Measurements from ENCODE around the gene YY1.
A peak's percentile ranks its signal among the peaks of the same experiment; 100 is the strongest.
"Not testable (repeated sequence)": the region's sequence is repeated elsewhere in the genome, so short reads cannot be mapped to it uniquely, and the experiment has no call there.

Gene YY1

DNA sequence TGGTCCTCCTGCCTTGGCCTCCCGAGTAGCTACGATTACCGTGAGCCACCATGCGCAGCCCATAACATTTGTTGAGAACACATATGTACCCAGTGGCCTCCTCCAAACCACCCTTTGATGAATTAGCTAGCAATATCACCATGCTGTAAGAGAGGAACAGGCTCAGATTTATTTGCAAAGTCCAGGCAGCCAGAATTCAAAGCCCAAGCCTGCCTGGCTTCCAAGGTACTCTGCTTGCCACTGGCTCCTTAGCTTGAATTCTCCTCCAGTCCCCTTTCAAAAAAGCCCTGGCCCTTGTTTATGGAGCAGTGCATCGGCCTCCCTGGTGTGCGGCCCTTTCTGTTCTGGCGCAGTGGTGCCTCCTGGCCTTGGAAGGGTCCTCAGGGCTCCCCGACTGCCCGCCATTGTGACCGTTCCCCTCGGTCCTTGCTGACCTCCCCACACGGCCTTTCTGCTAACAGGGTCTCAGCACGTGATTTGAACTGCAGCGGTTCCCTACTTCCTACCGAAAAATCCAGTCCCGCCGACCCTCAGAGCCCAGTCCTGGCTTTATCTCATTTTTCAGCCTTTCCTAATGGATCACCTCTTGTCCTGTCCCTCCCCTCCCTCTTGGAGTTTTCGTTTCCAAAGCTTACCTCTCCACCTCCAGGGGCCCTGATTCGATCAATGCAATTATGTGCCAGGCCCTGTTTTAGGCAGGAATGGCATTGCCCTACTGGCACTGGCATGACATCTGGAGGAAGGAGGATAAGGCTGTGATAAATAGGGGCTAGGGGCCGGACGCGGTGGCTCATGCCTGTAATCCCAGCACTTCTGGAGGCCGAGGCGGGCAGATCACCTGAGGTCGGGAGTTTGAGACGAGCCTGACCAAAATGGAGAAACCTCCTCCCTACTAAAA, 45.3 kb downstream of the YY1 start:
- no peak for DNase-seq (ENCODE audit: low spot score)

DNA sequence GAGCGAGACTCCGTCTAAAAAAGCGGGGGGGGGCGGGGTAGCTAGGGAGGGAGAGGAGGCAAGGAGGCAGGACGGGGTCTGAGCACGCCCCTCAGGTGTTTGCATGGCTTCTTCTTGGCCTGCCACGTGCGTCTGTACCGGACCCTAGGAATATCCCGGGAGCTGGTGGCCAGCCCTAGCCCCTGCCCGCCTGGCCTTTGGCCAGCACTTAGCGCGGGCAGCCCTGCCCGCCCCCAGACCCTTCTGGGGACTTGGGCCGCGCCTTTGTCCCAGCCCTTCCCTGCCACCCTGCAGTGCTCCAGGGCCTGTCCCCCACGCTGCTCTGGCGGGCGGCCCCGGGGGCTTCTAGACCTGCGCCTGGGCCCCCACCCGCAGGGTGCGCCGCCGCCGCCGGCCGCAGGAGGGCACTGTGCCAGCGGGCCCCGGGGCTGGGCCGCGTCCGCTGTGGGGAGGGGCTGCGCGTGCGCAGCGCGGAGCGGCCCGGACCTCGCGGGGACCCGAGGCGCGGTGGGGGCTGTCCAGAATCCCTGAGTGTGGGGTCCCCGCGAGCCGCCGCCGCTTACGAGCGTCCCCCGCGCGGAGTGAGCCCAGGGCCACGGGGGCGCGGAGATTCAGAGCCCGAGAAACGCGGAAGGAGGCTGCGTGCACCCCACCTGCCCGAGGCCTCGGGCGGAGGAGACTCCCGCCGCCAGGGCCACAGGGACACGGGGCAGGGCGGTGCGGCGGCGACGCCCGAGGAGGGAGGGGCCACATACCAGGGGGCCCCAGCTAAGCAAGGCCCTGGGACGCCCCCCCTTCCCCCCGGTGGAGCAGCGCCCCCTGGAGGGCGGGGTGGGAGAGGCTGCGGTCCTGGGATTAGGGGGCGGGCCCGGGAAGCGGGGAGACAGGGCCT, 46.3 kb downstream of the YY1 start:
- DNase-seq (ENCODE audit: low spot score): peak; percentile 74

DNA sequence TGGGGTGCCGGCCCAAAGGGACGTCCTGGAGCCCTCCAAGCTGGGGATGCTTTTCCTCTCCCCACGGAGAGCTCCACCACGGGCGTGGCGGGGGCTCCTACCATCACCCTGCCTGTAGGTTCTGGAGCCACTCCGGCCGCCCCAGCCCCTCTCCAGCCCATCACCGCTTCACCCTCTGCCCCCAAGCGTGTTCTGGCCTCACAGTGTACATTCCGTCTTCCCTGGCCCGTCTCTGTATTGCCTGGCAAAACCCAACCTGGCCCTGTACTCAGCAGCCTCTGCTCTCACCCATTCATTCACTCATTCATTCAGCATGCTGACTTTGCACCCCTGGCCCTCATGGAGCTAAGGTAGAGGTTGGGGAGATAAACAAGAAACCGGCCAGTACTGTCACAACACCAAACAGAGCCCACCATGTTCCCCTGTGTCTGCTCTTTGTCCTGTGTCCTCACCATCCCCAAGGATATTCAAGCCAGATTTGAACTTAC, 47.0 kb downstream of the YY1 start:
- DNase-seq (ENCODE audit: low spot score): no peak

DNA sequence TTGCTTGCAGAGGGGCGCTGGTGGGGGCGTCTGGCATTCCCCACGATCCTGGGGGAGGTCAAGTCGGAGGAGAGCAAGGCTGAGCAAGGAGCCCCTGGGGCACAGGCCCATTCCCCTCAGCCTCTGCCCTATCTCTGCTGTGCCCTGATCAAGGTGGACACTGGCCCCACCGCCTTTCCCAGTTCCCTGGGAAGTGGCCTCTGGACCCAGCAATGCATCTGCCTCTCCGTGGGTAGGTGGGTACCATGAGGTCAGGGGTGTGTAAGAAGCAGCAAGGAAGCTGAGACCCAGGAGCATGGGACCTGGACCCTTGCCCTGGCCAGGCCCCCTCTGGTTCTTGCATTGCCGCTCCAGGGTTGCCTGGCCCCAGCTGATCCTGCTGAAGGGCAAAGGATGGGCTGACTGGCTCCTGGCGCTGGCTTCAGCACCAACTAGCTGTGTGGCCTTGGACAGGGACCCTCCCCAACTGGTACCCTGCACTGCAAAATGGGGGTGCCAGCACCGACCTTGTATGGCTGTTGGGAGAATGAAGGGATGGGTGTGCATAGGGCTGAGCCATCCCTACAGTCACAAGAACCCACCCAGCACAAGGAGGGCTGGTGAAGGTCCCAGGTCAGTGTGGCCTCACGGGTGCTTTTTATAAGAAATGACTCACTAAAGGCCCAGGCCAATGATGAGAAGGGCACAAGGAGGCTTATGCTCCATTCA, 47.7 kb downstream of the YY1 start:
- no peak for DNase-seq (ENCODE audit: low spot score)

DNA sequence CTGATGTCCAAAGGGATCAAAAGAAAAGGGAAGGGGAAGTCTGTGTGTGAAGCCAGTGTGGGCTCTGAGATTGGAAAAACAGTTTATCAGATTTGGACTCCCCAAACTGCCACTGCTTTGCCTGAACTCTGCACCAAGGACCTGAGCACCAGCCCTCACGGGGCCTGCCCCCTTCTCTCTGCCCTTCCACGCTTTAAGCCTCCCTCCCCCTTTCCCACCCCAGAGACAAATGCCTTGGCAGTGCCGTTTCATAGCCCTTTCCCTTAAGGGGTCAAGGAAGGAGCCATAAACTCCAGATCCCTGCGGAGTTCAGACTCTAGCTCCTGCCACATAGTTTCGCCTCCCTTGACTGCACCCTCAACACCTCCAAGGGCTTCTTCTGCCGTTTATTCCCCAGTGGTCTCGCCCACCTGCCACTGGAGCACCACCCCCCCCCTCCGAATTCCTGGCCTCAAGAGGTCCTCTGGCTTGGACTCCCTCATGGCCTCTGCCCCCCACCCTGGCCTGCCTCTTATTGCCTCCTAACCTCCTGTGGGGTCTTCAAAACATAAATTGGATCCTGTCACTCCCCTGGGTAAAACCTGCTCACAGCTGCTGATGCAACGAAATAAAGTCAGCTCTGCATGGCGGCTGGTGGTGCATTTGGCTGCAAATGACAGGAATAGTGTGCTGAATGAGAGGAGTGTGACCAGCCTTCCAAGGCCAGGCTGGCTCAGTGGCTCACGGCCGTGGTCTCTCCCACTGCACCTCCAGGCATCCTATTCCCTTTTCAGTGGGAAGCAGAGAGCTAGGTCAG, 48.5 kb downstream of the YY1 start:
- DNase-seq (ENCODE audit: low spot score): no peak

DNA sequence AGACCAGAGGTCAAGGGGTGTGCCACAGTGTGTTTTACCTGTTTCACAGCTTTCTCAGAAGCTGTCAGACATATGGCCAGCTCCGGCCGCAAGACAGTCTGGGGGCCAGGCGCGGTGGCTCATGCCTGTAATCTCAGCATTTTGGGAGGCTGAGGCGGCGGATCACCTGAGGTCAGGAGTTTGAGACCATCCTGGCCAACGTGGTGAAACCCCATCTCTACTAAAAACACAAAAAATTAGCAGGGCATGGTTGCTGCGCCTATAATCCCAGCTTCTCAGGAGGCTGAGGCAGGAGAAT, 49.0 kb downstream of the YY1 start:
- DNase-seq (ENCODE audit: low spot score): not testable (repeated sequence)

DNA sequence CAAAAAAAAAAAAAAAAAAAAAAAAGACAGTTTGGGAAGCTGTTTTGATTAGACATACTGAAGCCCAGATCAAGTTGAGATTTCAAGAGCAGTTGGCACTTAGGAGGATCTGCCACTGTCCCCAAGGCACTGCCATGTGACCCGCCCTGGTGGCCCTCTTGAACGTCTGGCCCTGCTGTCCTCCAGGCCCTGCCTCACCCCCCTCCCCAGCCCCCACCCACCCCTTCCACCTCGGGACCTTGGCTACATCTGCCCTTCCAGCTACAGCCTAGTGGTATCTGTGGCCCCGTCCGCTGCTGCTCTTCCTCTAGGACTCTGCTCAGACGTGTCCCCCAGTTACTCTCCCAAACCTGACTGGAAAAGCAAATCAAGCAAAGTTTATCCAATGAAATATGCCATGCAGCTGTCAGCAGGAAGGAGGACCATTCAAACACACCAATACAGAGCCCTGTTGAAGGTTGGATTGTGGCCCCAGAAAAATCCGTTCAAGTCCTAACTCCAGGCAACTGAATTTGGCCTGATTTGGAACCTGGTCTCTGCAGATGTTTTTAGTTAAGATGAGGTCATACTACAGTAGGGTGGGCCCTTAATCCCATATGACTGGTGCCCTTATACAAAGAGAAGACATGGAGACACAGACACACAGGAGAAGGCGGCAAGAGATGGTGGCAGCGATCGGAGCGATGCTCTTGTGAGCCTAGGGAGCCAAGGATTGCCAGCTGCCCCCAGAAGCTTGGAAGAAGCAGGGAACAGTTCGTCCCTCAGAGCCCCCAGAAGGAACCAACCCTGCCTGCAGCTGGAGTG, 49.6 kb downstream of the YY1 start:
- no peak for DNase-seq (ENCODE audit: low spot score)

DNA sequence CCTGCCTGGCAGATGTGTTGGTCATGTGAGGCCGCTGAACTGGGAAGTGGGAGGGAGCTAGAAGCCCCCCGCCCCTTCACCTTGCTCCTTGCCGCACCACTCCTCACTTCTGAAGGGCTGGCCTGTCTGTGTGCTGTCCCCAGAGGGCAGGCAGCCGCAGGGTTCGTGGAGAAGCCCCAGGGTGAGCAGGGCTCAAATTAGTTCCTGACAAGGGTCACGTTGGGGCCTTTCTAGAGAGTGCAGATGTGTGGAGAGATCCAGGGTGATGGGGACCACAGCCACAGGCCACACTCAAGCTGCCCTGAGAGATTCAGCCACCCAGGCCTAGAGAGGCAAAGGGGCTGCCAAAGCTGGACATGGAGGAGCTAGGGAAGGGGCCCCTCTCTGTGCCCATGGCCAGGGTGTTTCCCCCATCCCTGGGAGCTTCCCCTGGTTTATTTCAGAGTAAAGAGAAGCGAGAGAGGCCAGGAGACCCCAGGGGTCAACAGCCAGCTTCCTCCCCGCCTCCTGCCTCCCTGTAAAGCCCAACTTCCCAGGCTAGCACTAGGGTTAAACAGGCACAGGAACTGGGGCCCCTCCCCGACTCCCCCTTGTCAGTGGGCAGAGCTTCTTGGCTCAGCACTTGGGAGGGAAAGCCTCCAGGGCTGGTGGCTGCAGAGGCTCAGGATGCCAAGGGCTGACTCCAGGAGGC, 51.1 kb downstream of the YY1 start:
- DNase-seq (ENCODE audit: low spot score): no peak

DNA sequence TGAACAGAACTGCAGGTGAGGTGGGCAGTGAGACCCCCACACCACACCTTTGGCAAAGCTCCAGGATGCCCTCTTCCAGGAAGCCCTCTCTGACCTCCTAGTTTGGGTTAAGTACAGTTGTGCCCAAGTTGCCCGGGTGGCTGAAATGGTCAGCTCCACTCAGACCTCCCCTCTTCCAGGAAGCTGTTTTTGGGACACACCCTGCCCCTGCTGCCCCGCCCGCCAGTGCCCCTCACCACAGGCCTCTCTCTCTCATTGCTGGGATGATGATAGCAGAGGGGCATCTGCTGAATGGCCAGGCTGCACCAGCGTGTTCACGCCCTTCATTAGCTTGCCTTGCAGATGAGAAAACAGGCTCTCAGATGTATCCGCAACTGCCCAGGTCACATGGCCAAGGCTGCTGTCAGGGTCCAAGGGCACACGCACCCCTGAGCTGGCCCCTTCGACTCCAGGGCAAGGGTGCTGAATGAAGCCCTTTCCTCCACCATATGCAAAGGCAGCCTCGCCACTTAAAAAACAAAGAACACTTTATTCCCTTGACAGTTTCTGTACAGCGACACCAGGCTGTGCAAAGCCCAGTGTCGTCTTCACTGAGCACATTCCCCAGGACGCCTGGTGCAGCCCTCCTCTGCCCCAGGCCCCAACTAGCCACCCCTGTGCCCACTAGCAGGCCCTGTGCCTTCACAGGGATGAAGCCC, 51.8 kb downstream of the YY1 start:
- no peak for DNase-seq (ENCODE audit: low spot score)

DNA sequence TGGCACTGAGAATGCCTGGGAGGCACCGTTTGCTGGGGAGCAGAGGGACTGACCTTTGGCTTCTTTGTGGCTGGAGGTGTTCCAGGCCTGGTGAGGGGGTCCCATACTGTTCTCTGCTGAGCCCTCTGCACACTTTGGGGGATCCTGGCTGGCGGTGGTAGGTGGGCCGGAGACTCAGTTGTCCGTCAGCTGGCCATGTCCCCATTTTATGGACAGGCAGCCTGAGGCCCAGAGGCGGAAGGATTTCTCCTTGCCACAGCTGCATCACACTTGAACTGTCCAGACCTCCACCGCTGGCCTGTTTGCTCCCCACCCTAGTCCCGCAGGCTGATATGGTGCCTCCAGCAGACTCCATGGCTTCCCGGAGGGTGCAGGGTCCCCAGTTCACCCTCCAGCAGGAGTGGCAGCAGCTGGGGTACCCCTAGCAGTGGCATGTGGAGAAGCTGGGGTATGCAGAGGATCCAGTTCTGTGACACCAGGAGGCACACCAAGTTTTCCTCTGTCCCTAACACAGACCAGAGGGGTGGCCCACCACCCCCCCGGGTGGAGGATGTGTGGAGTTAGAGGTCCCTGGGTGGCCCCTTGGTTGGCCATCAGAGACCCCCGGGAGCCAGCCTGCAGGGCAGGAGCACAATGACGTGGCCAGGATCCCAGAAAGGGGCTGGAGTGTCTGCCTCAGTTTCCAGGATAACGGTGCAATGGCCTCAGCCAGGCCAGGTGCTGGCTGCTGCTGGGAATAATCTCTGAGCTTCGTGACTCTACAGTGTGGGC, 52.5 kb downstream of the YY1 start:
- no peak for DNase-seq (ENCODE audit: low spot score)

DNA sequence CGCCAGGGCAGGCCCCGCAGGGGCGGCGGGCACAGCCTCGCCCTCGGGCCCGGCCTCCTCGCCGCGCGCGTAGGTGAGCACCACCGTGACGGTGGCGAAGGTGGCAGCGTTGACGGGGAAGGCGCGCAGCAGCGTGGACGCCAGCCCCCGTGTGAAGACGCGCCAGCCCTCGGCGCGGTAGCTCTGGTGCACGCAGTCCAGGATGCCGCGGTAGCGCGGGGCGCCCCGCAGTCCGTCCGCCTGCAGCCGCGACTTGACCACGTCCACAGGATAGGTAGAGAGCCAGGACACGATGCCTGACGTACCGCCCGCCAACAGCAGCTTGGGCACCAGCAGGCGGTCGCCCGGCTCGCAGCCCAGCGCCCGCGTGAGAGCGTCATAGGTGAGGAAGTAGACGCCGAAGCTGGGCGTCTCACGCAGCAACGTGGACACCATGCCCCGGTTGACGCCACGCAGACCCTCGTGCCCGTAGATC, 53.4 kb downstream of the YY1 start:
- DNase-seq (ENCODE audit: low spot score): no peak

DNA sequence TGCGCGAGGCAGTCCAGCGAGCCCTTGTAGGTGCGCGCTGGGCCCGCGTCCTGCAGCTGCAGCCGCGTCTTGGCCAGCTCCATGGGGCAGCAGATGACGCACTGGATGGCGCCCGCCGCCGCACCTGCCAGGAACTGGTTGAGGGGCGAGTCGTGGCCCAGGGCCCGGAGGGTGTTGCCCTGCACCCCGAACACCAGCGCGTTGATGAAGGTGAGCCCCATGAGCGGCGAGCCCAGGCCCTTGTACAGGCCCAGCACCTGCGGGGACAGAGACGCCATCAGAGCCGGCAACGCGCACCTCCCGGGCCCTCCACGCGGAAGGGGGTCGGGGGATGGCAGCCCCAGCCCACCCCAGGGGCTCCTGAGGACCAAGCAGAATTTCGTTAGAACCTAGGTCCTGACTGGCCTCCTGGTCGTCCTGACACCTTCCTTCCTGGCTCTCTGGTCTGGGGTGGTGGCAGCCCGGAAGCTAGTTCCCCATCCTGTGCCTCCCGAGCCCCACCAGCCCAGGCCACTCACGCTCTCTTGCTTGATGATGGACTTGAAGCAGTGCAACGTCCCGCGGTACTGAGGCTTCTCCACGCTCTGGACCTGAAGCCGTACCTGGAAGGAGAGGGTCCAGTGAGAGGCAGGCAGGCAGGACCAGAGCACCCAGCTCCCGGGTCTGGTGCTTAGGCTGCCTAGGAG, 54.0 kb downstream of the YY1 start:
- no peak for DNase-seq (ENCODE audit: low spot score)

DNA sequence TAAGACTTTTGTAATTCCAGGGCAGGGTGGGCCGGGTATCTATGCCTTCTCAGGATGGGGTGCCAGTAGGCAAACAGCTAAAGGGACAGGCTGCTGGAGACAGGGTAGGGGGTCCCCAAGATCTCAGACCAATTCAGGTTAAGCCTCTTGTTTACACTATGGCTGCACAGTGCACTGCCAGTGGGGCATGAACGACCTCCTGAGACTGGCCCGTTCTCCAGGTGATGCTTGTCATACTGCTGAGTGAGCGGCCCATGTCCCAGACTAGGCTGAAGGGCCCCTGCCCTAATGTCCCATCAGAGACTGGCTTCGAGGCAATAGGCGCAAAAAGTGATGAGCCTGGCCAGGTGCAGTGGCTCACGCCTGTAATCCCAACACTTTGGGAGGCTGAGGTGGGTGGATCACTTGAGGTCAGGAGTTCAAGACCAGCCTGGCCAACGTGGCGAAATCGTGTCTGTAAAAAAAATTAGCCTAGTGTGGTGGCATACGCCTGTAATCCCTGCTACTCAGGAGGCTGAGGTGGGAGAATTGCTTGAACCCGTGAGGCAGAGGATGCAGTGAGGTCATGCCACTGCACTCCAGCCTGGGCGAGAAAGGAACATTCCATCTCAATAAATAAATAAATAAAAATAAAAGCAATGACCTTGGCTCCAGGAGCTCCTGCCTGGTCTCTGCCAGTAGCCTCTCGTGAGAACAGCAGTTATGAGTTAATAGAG, 54.7 kb downstream of the YY1 start:
- DNase-seq (ENCODE audit: low spot score): no peak

DNA sequence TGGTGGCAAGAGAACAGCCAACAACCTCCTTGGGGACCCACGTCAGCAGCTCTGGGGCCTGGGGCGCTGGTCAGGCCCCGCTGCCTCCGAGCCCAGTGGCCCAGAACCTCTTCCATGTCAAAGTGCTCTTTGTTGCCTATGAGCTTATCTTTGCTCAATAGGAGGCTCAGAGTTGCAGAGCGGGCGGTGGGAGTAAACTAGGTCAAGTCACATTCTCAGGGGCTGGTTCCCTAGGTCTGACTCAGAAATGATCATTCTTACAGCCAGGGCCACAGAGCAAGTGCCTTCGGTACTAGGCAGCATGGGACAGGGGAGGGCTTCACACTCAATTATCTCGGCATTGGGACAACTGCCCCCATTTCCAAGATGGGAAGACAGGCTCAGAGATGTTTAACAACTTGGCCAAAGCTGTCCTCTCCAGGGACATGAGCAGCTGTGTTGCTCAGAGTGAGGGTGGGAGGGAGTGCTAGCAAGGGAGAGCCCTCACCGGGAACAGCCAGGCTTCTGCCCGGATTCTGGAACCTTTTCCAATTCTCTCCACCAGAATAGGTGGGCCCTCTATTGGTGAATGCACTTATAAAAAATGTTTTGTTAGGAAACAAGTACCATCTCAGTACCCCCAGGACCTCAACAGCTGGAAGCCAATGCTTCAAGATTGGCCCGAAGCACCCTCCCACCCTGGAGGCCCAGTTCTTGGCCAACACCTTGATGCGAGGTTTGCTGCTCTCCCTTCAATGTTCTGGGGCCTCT, 55.4 kb downstream of the YY1 start:
- DNase-seq (ENCODE audit: low spot score): no peak

DNA sequence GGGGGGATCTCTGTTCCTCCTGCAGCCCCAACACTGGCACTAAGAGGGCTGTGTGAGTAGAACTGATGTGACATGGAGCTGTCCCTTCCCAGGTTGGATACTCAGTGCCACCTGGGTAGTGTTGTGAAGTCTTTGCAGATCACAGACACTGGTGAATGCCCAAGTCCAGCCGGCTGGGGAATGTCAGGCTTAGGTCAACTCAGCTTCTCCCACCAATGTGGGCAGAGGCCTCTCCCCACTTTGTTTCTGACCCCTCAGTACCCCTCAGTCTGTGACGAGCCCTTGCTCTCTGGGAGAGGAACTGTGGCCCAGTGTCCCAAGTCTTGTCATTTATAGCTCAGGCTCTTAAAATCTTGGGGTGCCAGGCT, 56.0 kb downstream of the YY1 start:
- no peak for DNase-seq (ENCODE audit: low spot score)

DNA sequence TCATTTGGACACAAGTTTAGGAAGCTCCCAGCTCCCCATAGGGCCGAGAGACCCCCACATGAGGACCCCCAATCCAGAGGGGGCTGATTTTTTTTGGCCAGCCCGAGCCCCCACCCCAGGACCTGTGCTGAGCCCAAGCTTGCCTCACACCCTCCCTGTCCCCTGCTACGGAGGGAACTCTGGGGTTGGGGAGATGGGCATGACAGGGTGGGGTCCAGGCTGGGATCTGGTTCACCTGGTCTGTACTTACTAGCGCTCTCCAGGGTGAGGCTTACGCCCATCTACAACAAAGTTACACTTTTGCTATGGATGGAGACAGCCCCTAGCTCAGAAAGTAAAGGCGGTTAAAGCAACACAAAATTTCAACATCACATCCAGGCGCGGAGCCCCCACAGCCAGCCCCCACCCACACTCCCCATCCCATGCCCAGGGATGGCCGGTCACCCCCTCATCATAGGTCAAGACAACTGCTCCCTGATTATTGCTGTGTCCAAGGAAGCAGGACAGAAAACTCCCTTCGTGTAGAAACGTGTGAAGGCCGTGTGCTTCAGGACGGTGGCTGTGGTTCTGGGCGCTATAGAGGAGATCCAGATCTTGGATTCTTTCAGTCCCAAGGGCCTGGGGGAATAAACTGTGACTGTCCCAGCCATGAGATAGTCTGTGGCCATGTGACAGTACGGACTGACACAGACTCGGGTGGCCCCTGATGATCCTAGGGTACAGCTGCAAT, 56.6 kb downstream of the YY1 start:
- DNase-seq (ENCODE audit: low spot score): no peak
